ENCODE measurements around the gene VEPH1. TPM values are rescaled to one million over a fixed set of nuclear protein-coding genes. Genes with fewer than 3 reads are reported as not detected.

The VEPH1 gene
- total RNA-seq, 1 donor from 2014 or later: 9.5 TPM

- DNase-seq (ENCODE audit: low read depth in 2 of 2): no peak
Observed at GRCh38 chr3:157526036-157526435, 22.8 kb upstream of the VEPH1 start.

GRCh38 chr3:157523814-157524213 lies 20.6 kb upstream of the VEPH1 start:
- no peak for DNase-seq (ENCODE audit: low read depth in 2 of 2)

GRCh38 chr3:157522648-157523047 lies 19.4 kb upstream of the VEPH1 start:
- no peak for DNase-seq (ENCODE audit: low read depth in 2 of 2)

GRCh38 chr3:157520485-157521150 lies 17.4 kb upstream of the VEPH1 start:
- no peak for DNase-seq (ENCODE audit: low read depth in 2 of 2)

- DNase-seq (ENCODE audit: low read depth in 2 of 2): no peak
Observed at GRCh38 chr3:157518881-157519280, 15.7 kb upstream of the VEPH1 start.

GRCh38 chr3:157516928-157517327 lies 13.7 kb upstream of the VEPH1 start:
- DNase-seq (ENCODE audit: low read depth in 2 of 2): no peak

- no peak for DNase-seq (ENCODE audit: low read depth in 2 of 2)
Observed at GRCh38 chr3:157515398-157515797, 12.2 kb upstream of the VEPH1 start.

GRCh38 chr3:157514371-157514895 lies 11.2 kb upstream of the VEPH1 start:
- DNase-seq (ENCODE audit: low read depth in 2 of 2): no peak

GRCh38 chr3:157513585-157513984 lies 10.4 kb upstream of the VEPH1 start:
- no peak for DNase-seq (ENCODE audit: low read depth in 2 of 2)

- DNase-seq (ENCODE audit: low read depth in 2 of 2): no peak
Observed at GRCh38 chr3:157512534-157512933, 9.3 kb upstream of the VEPH1 start.

- DNase-seq (ENCODE audit: low read depth in 2 of 2): no peak
Observed at GRCh38 chr3:157508461-157508860, 5.2 kb upstream of the VEPH1 start.

GRCh38 chr3:157501863-157502262 lies 1.4 kb downstream of the VEPH1 start:
- DNase-seq (ENCODE audit: low read depth in 2 of 2): no peak

- DNase-seq (ENCODE audit: low read depth in 2 of 2): no peak
Observed at GRCh38 chr3:157500232-157500631, 3.0 kb downstream of the VEPH1 start.

GRCh38 chr3:157499342-157499963 lies 3.8 kb downstream of the VEPH1 start:
- peak; percentile 31 to 74 for DNase-seq (ENCODE audit: low read depth in 2 of 2)

GRCh38 chr3:157498371-157498770 lies 4.8 kb downstream of the VEPH1 start:
- DNase-seq (ENCODE audit: low read depth in 2 of 2): no peak

- no peak for DNase-seq (ENCODE audit: low read depth in 2 of 2)
Observed at GRCh38 chr3:157495846-157496245, 7.4 kb downstream of the VEPH1 start.

- DNase-seq (ENCODE audit: low read depth in 2 of 2): no peak
Observed at GRCh38 chr3:157494581-157495281, 8.5 kb downstream of the VEPH1 start.

GRCh38 chr3:157493627-157494550 lies 9.3 kb downstream of the VEPH1 start:
- peak; percentile 49 to 73 for DNase-seq (ENCODE audit: low read depth in 2 of 2)

GRCh38 chr3:157491136-157491535 lies 12.1 kb downstream of the VEPH1 start:
- DNase-seq (ENCODE audit: low read depth in 2 of 2): no peak

GRCh38 chr3:157488144-157488543 lies 15.1 kb downstream of the VEPH1 start:
- no peak for DNase-seq (ENCODE audit: low read depth in 2 of 2)

- no peak for DNase-seq (ENCODE audit: low read depth in 2 of 2)
Observed at GRCh38 chr3:157487339-157487738, 15.9 kb downstream of the VEPH1 start.
